Measurements from ENCODE around the gene ACTRT2. TPM values are rescaled to one million over a fixed set of nuclear protein-coding genes. Genes with fewer than 3 reads are reported as not detected.

Gene ACTRT2
- total and polyA plus RNA-seq, 2 experiments from 2014 or later: not detected

GRCh38 chr1:3011127-3011526 lies 10.1 kb upstream of the ACTRT2 start:
- H3K9me3 Mint-ChIP-seq: peaks cover 46% of the 10 kb centered on the region
- H3K4me1 Mint-ChIP-seq: peaks cover 17% of the 10 kb centered on the region; the same call in 2 of the 3 replicates

GRCh38 chr1:3011631-3012455 lies 9.4 kb upstream of the ACTRT2 start:
- peaks cover 9% of the 10 kb centered on the region for H3K27me3 Mint-ChIP-seq (ENCODE audit: insufficient read depth, low read depth, poor library complexity)
- Histone ChIP-seq H3K27ac (ENCODE audit: low read depth) (no peak overlapping the region), H3K27me3 (ENCODE audit: insufficient read depth) (no peaks in the 10 kb centered on the region), H3K4me2 (no peak overlapping the region), H3K4me1 (ENCODE audit: insufficient read depth) (peaks cover 4% of the 10 kb centered on the region; the same call in 1 of the 2 replicates), H3F3A (replicated peaks; ENCODE audit: low read depth) (no peaks in the 10 kb centered on the region), H3K4me3 (no peak overlapping the region), H2AFZ (peak overlapping the region; percentile 78), H3K36me3 (ENCODE audit: insufficient read depth) (no peaks in the 10 kb centered on the region), H3K79me2 (replicated peaks; ENCODE audit: insufficient read depth) (no peaks in the 10 kb centered on the region), H4K20me1 (replicated peaks; ENCODE audit: insufficient read depth) (no peaks in the 10 kb centered on the region), H3K9me2 (ENCODE audit: insufficient read depth) (no peaks in the 10 kb centered on the region)
- no peak for ATAC-seq
- no peak for DNase-seq (ENCODE audit: low spot score)
- no peak overlapping the region for H3K27ac Mint-ChIP-seq
- no peak overlapping the region for H3K4me3 Mint-ChIP-seq
- H3K9me3 Mint-ChIP-seq: peaks cover 39% of the 10 kb centered on the region
- peaks cover 17% of the 10 kb centered on the region; the same call in 2 of the 3 replicates for H3K4me1 Mint-ChIP-seq
- H3K36me3 Mint-ChIP-seq (ENCODE audit: low read depth): peaks cover 12% of the 10 kb centered on the region
- TF ChIP-seq CREB1 (CRISPR knock-in tag; IDR thresholded peaks at IDR 0.05; ENCODE audit: low read depth): no peak
- TF ChIP-seq REST (IDR thresholded peaks at IDR 0.05; ENCODE audit: unreplicated experiment): no peak
- TF ChIP-seq CTCF (conservative IDR thresholded peaks at IDR 0.05; ENCODE audit: low read depth in 2 of 2): no peak
- TF ChIP-seq POLR2AphosphoS5 (IDR thresholded peaks at IDR 0.05; ENCODE audit: low read depth): no peak
- no peak for TF ChIP-seq ZNF331 (CRISPR knock-in tag; IDR thresholded peaks at IDR 0.05; ENCODE audit: low read depth)
- TF ChIP-seq ETS1 (IDR thresholded peaks at IDR 0.05): no peak
- no peak for TF ChIP-seq EZH2 (IDR thresholded peaks at IDR 0.05; ENCODE audit: low read depth, unreplicated experiment)
- TF ChIP-seq NANOG (IDR thresholded peaks at IDR 0.05; ENCODE audit: borderline replicate concordance): no peak

More at GRCh38 chr1:3011127-3011526, 10.1 kb upstream of the ACTRT2 start:
- peaks cover 11% of the 10 kb centered on the region for H3K27me3 Mint-ChIP-seq (ENCODE audit: insufficient read depth, low read depth, poor library complexity)
- Histone ChIP-seq H3K4me3 (no peak overlapping the region), H3K4me1 (ENCODE audit: insufficient read depth) (peaks cover 4% of the 10 kb centered on the region; the same call in 1 of the 2 replicates), H3K79me2 (replicated peaks; ENCODE audit: insufficient read depth) (no peaks in the 10 kb centered on the region), H3K36me3 (ENCODE audit: insufficient read depth) (no peaks in the 10 kb centered on the region), H3K9me2 (ENCODE audit: insufficient read depth) (no peaks in the 10 kb centered on the region), H3F3A (replicated peaks; ENCODE audit: low read depth) (no peaks in the 10 kb centered on the region), H3K4me2 (no peak overlapping the region), H4K20me1 (replicated peaks; ENCODE audit: insufficient read depth) (no peaks in the 10 kb centered on the region), H3K27me3 (ENCODE audit: insufficient read depth) (no peaks in the 10 kb centered on the region), H2AFZ (no peak overlapping the region), H3K27ac (ENCODE audit: low read depth) (no peak overlapping the region)
- DNase-seq (ENCODE audit: low spot score) (no peak), ATAC-seq (no peak)
- peaks cover 15% of the 10 kb centered on the region for H3K36me3 Mint-ChIP-seq (ENCODE audit: low read depth)
- H3K4me3 Mint-ChIP-seq: no peak overlapping the region
- TF ChIP-seq ZNF331 (CRISPR knock-in tag; IDR thresholded peaks at IDR 0.05; ENCODE audit: low read depth): no peak
- H3K27ac Mint-ChIP-seq: no peak overlapping the region

Data from GM23338 (cell line).